Peyer's patch (tissue), 4 donors: ENCODE data around the gene DNAI7.

Source experiments
- POLR2A ChIP-seq, 2 donors: fragments of 450-650 bp; IDR thresholded peaks; one replicate each; pipeline ENCODE4 v1.5.1; 2017; ENCODE audit warnings: antibody characterized with exemption in 2 of 2, mild to moderate bottlenecking in 2 of 2, moderate library complexity in 2 of 2
- TF ChIP-seq, protein P1 (sequence below), 6 experiments: fragments of 450-650 bp in 4 of 6; fragments of 200-600 bp in 2 of 6; sonication (generic) in 1 of 6; IDR thresholded peaks; one replicate each; pipeline ENCODE4 v1.5.1; 2017 to 2019; ENCODE audit warnings: antibody characterized with exemption in 6 of 6, mild to moderate bottlenecking in 3 of 6, moderate library complexity in 1 of 6

DNA sequence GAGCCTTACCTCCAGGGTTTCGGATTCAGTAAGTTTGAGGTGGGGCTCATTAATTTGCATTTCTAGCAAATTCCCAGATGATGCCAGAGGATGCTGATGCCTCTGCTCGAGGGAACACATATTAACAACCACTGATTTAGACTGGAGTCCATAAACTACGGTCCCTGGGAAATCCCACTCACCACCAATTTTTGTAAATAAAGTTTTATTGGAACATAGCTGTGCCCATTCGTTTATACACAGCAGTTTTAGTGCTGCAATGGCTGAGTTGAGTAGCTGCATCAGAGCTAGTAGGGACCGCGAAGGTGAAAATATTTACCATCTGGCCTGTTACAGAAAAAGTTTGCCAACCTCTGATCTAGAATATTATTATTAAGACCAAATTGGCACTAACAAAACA is 73.8 kb downstream of the DNAI7 start:
- TF ChIP-seq, protein P1, sequence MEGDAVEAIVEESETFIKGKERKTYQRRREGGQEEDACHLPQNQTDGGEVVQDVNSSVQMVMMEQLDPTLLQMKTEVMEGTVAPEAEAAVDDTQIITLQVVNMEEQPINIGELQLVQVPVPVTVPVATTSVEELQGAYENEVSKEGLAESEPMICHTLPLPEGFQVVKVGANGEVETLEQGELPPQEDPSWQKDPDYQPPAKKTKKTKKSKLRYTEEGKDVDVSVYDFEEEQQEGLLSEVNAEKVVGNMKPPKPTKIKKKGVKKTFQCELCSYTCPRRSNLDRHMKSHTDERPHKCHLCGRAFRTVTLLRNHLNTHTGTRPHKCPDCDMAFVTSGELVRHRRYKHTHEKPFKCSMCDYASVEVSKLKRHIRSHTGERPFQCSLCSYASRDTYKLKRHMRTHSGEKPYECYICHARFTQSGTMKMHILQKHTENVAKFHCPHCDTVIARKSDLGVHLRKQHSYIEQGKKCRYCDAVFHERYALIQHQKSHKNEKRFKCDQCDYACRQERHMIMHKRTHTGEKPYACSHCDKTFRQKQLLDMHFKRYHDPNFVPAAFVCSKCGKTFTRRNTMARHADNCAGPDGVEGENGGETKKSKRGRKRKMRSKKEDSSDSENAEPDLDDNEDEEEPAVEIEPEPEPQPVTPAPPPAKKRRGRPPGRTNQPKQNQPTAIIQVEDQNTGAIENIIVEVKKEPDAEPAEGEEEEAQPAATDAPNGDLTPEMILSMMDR (IDR thresholded peaks at IDR 0.05), result no peak
- TF ChIP-seq POLR2A (IDR thresholded peaks at IDR 0.05), result no peak
